WTC11 (cell line): ENCODE results near the gene HDHD2. TPM values are rescaled to one million over a fixed set of nuclear protein-coding genes. Genes with fewer than 3 reads are reported as not detected.

Source experiments
- CREB1 ChIP-seq: sonication (generic); formaldehyde crosslinking; IDR thresholded peaks from 2 replicates; pipeline ENCODE4 v1.8.0; 2023; ENCODE audit warnings: mild to moderate bottlenecking, missing genetic modification reagents
- FOXK1 ChIP-seq: sonication (generic); formaldehyde crosslinking; IDR thresholded peaks from 2 replicates; pipeline ENCODE4 v1.8.0; 2022; ENCODE audit warnings: mild to moderate bottlenecking, moderate library complexity, missing genetic modification reagents
- IRF1 ChIP-seq: sonication (generic); formaldehyde crosslinking; IDR thresholded peaks from 2 replicates; pipeline ENCODE4 v1.8.0; 2023; ENCODE audit warnings: missing genetic modification reagents
- MXD4 ChIP-seq: fragments of 250-450 bp; sonication (Bioruptor Pico); IDR thresholded peaks from 2 replicates; pipeline ENCODE4 v1.8.0; 2021; ENCODE audit warnings: mild to moderate bottlenecking, moderate library complexity, borderline replicate concordance
- NR1H2 ChIP-seq: sonication (generic); formaldehyde crosslinking; IDR thresholded peaks from 2 replicates; pipeline ENCODE4 v1.9.0; 2021; ENCODE audit warnings: mild to moderate bottlenecking, moderate library complexity, missing genetic modification reagents
- NR2C2 ChIP-seq: sonication (generic); formaldehyde crosslinking; IDR thresholded peaks from 2 replicates; pipeline ENCODE4 v1.8.0; 2022; ENCODE audit warnings: mild to moderate bottlenecking, missing genetic modification reagents
- PRRX2 ChIP-seq: fragments of 250-450 bp; sonication (Bioruptor Pico); IDR thresholded peaks from 2 replicates; pipeline ENCODE4 v1.8.0; 2021; ENCODE audit warnings: mild to moderate bottlenecking
- RORB ChIP-seq: fragments of 250-450 bp; sonication (Bioruptor Pico); IDR thresholded peaks from 2 replicates; pipeline ENCODE4 v1.9.0; 2021; ENCODE audit warnings: mild to moderate bottlenecking
- SOX15 ChIP-seq: fragments of 250-450 bp; sonication (Bioruptor Pico); IDR thresholded peaks from 2 replicates; pipeline ENCODE4 v1.9.0; 2021; ENCODE audit warnings: mild to moderate bottlenecking
- STAT6 ChIP-seq: sonication (generic); formaldehyde crosslinking; conservative IDR thresholded peaks from 2 replicates; pipeline ENCODE4 v1.8.1; 2023; ENCODE audit warnings: mild to moderate bottlenecking, low read depth, missing genetic modification reagents, moderate library complexity
- USF2 ChIP-seq: sonication (generic); formaldehyde crosslinking; IDR thresholded peaks from 2 replicates; pipeline ENCODE4 v1.8.1; 2023; ENCODE audit warnings: mild to moderate bottlenecking, missing genetic modification reagents, moderate library complexity
- ZSCAN18 ChIP-seq: fragments of 250-450 bp; sonication (Bioruptor Pico); IDR thresholded peaks from 2 replicates; pipeline ENCODE4 v2.1.2; 2022; ENCODE audit warnings: mild to moderate bottlenecking, moderate library complexity
- total RNA-seq: library from RNA; stranded (reverse); gene quantifications from 3 replicates; pipeline ENCODE4 v1.2.3, GENCODE V29; 2021
- TF ChIP-seq, protein P1 (sequence below): sonication (generic); formaldehyde crosslinking; IDR thresholded peaks from 2 replicates; pipeline ENCODE4 v1.8.0; 2022; ENCODE audit warnings: mild to moderate bottlenecking, missing genetic modification reagents
- TF ChIP-seq, protein P2 (sequence below): sonication (generic); formaldehyde crosslinking; IDR thresholded peaks from 2 replicates; pipeline ENCODE4 v1.8.1; 2023; ENCODE audit warnings: mild to moderate bottlenecking, missing genetic modification reagents
- TF ChIP-seq, protein P3 (sequence below): fragments of 250-450 bp; sonication (Bioruptor Pico); IDR thresholded peaks from 2 replicates; pipeline ENCODE4 v1.9.0; 2021; ENCODE audit warnings: mild to moderate bottlenecking
- TF ChIP-seq, protein P4 (sequence below): fragments of 250-450 bp; sonication (Bioruptor Pico); IDR thresholded peaks from 2 replicates; pipeline ENCODE4 v1.8.0; 2021; ENCODE audit warnings: mild to moderate bottlenecking
- TF ChIP-seq, protein P5 (sequence below): sonication (generic); formaldehyde crosslinking; IDR thresholded peaks from 2 replicates; pipeline ENCODE4 v1.8.1; 2023; ENCODE audit warnings: mild to moderate bottlenecking, missing genetic modification reagents, borderline replicate concordance
- TF ChIP-seq, protein P6 (sequence below): sonication (generic); formaldehyde crosslinking; IDR thresholded peaks from 2 replicates; pipeline ENCODE4 v1.8.1; 2022; ENCODE audit warnings: mild to moderate bottlenecking, missing genetic modification reagents, moderate library complexity, borderline replicate concordance

The HDHD2 gene
- total RNA-seq, 1 experiment from 2014 or later = 42.1 TPM

GRCh38 chr18:47150029-47150823 is at the start of gene HDHD2 (continued):
- TF ChIP-seq IRF1 (CRISPR knock-in tag) (no peak; the same call in 1 of the 2 replicates), CREB1 (no peak), STAT6 (CRISPR knock-in tag) (no peak), ZSCAN18 (CRISPR knock-in tag) (no peak), RORB (CRISPR knock-in tag) (no peak), USF2 (CRISPR knock-in tag) (no peak), FOXK1 (CRISPR knock-in tag) (peak; percentile 63; the same call in 1 of the 2 replicates), PRRX2 (CRISPR knock-in tag) (no peak), SOX15 (CRISPR knock-in tag) (no peak), NR2C2 (CRISPR knock-in tag) (no peak), NR1H2 (CRISPR knock-in tag) (no peak), MXD4 (CRISPR knock-in tag) (no peak)
- TF ChIP-seq, protein P1, sequence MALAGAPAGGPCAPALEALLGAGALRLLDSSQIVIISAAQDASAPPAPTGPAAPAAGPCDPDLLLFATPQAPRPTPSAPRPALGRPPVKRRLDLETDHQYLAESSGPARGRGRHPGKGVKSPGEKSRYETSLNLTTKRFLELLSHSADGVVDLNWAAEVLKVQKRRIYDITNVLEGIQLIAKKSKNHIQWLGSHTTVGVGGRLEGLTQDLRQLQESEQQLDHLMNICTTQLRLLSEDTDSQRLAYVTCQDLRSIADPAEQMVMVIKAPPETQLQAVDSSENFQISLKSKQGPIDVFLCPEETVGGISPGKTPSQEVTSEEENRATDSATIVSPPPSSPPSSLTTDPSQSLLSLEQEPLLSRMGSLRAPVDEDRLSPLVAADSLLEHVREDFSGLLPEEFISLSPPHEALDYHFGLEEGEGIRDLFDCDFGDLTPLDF (CRISPR knock-in tag) = no peak
- TF ChIP-seq, protein P2, sequence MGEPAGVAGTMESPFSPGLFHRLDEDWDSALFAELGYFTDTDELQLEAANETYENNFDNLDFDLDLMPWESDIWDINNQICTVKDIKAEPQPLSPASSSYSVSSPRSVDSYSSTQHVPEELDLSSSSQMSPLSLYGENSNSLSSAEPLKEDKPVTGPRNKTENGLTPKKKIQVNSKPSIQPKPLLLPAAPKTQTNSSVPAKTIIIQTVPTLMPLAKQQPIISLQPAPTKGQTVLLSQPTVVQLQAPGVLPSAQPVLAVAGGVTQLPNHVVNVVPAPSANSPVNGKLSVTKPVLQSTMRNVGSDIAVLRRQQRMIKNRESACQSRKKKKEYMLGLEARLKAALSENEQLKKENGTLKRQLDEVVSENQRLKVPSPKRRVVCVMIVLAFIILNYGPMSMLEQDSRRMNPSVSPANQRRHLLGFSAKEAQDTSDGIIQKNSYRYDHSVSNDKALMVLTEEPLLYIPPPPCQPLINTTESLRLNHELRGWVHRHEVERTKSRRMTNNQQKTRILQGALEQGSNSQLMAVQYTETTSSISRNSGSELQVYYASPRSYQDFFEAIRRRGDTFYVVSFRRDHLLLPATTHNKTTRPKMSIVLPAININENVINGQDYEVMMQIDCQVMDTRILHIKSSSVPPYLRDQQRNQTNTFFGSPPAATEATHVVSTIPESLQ (CRISPR knock-in tag) = no peak
- TF ChIP-seq, protein P3, sequence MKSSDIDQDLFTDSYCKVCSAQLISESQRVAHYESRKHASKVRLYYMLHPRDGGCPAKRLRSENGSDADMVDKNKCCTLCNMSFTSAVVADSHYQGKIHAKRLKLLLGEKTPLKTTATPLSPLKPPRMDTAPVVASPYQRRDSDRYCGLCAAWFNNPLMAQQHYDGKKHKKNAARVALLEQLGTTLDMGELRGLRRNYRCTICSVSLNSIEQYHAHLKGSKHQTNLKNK (CRISPR knock-in tag) = no peak
- TF ChIP-seq, protein P4, sequence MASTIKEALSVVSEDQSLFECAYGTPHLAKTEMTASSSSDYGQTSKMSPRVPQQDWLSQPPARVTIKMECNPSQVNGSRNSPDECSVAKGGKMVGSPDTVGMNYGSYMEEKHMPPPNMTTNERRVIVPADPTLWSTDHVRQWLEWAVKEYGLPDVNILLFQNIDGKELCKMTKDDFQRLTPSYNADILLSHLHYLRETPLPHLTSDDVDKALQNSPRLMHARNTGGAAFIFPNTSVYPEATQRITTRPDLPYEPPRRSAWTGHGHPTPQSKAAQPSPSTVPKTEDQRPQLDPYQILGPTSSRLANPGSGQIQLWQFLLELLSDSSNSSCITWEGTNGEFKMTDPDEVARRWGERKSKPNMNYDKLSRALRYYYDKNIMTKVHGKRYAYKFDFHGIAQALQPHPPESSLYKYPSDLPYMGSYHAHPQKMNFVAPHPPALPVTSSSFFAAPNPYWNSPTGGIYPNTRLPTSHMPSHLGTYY (CRISPR knock-in tag) = no peak
- TF ChIP-seq, protein P5, sequence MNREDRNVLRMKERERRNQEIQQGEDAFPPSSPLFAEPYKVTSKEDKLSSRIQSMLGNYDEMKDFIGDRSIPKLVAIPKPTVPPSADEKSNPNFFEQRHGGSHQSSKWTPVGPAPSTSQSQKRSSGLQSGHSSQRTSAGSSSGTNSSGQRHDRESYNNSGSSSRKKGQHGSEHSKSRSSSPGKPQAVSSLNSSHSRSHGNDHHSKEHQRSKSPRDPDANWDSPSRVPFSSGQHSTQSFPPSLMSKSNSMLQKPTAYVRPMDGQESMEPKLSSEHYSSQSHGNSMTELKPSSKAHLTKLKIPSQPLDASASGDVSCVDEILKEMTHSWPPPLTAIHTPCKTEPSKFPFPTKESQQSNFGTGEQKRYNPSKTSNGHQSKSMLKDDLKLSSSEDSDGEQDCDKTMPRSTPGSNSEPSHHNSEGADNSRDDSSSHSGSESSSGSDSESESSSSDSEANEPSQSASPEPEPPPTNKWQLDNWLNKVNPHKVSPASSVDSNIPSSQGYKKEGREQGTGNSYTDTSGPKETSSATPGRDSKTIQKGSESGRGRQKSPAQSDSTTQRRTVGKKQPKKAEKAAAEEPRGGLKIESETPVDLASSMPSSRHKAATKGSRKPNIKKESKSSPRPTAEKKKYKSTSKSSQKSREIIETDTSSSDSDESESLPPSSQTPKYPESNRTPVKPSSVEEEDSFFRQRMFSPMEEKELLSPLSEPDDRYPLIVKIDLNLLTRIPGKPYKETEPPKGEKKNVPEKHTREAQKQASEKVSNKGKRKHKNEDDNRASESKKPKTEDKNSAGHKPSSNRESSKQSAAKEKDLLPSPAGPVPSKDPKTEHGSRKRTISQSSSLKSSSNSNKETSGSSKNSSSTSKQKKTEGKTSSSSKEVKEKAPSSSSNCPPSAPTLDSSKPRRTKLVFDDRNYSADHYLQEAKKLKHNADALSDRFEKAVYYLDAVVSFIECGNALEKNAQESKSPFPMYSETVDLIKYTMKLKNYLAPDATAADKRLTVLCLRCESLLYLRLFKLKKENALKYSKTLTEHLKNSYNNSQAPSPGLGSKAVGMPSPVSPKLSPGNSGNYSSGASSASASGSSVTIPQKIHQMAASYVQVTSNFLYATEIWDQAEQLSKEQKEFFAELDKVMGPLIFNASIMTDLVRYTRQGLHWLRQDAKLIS = no peak
- TF ChIP-seq, protein P6, sequence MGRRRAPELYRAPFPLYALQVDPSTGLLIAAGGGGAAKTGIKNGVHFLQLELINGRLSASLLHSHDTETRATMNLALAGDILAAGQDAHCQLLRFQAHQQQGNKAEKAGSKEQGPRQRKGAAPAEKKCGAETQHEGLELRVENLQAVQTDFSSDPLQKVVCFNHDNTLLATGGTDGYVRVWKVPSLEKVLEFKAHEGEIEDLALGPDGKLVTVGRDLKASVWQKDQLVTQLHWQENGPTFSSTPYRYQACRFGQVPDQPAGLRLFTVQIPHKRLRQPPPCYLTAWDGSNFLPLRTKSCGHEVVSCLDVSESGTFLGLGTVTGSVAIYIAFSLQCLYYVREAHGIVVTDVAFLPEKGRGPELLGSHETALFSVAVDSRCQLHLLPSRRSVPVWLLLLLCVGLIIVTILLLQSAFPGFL (CRISPR knock-in tag) = 0 out of 2 replicates have a peak, but pooled peaks have one; percentile 15
